Keratinocyte (primary cell): ENCODE results near the gene CDK14. TPM values are rescaled to one million over a fixed set of nuclear protein-coding genes. Genes with fewer than 3 reads are reported as not detected.

Source experiments
- DNase-seq: peaks from one replicate; pipeline ENCODE4 v3.0.0-alpha.2; 2011; ENCODE audit warnings: low read depth, missing footprints, low spot score
- FAIRE-seq: peaks from 2 replicates; lab custom pipeline; 2011; peaks lifted over from hg19 to GRCh38; lab: Jason Lieb, UNC
- H2AFZ ChIP-seq: 2 replicates; pipeline ENCODE4 v1.6.0; 2012; ENCODE audit warnings: low read length, control low read depth, inconsistent platforms; ENCODE audit not compliant: control insufficient read depth
- H3K27ac ChIP-seq: 2 replicates; pipeline ENCODE4 v1.5.1; 2011; ENCODE audit warnings: low read length; ENCODE audit not compliant: control insufficient read depth, insufficient read depth
- H3K27me3 ChIP-seq: 3 replicates; pipeline ENCODE4 v1.6.0; 2011; ENCODE audit warnings: low read length; ENCODE audit not compliant: control insufficient read depth, insufficient read depth; ENCODE audit errors: extremely low read depth
- H3K36me3 ChIP-seq, 2 experiments: 2 replicates in 1 of 2; 3 replicates in 1 of 2; pipeline ENCODE4 v1.5.1; 2011; ENCODE audit warnings: low read length in 2 of 2, mild to moderate bottlenecking in 1 of 2; ENCODE audit not compliant: control insufficient read depth in 2 of 2, insufficient read depth in 2 of 2; ENCODE audit errors: extremely low read depth in 1 of 2
- H3K4me1 ChIP-seq: 3 replicates; pipeline ENCODE4 v1.5.1; 2011; ENCODE audit warnings: low read length; ENCODE audit not compliant: control insufficient read depth, insufficient read depth; ENCODE audit errors: extremely low read depth
- H3K4me2 ChIP-seq: 3 replicates; pipeline ENCODE4 v1.6.0; 2011; ENCODE audit warnings: low read depth, low read length; ENCODE audit not compliant: control insufficient read depth, insufficient read depth; ENCODE audit errors: extremely low read depth
- H3K4me3 ChIP-seq, 3 experiments: fragments of 200-600 bp in 1 of 3; sonication (generic) in 1 of 3; 2 replicates in 2 of 3; 3 replicates in 1 of 3; pipeline ENCODE4 v1.5.1; 2011 to 2016; ENCODE audit warnings: low read length in 3 of 3, mild to moderate bottlenecking in 3 of 3, control low read depth in 2 of 3, inconsistent platforms in 1 of 3, low read depth in 1 of 3, mixed read lengths in 1 of 3, mixed run types in 1 of 3, moderate library complexity in 1 of 3; ENCODE audit not compliant: control insufficient read depth in 2 of 3, insufficient read depth in 2 of 3; ENCODE audit errors: extremely low read depth in 1 of 3
- H3K79me2 ChIP-seq: 2 replicates; pipeline ENCODE4 v1.6.0; 2012; ENCODE audit warnings: low read length; ENCODE audit not compliant: control insufficient read depth, insufficient read depth
- H3K9ac ChIP-seq: 3 replicates; pipeline ENCODE4 v1.6.0; 2011; ENCODE audit warnings: low read length; ENCODE audit not compliant: control insufficient read depth, insufficient read depth; ENCODE audit errors: extremely low read depth
- H3K9me1 ChIP-seq: 3 replicates; pipeline ENCODE4 v1.6.0; 2011; ENCODE audit warnings: low read length; ENCODE audit not compliant: control insufficient read depth, insufficient read depth; ENCODE audit errors: extremely low read depth
- H3K9me3 ChIP-seq: 2 replicates; pipeline ENCODE4 v1.5.1; 2012; ENCODE audit warnings: low read depth, low read length; ENCODE audit not compliant: control insufficient read depth
- H4K20me1 ChIP-seq: 3 replicates; pipeline ENCODE4 v1.6.0; 2011; ENCODE audit warnings: low read length; ENCODE audit not compliant: control insufficient read depth, insufficient read depth; ENCODE audit errors: extremely low read depth
- CTCF ChIP-seq, 3 experiments: IDR thresholded peaks in 1 of 3; conservative IDR thresholded peaks in 1 of 3; optimal IDR thresholded peaks in 1 of 3; 2 replicates in 2 of 3; 3 replicates in 1 of 3; pipeline versions ENCODE3 to v1.5.1; 2011; ENCODE audit warnings: low read length in 3 of 3, mild to moderate bottlenecking in 3 of 3, moderate library complexity in 2 of 3, control low read depth in 1 of 3, inconsistent platforms in 1 of 3; ENCODE audit not compliant: insufficient read depth in 2 of 3; ENCODE audit errors: extremely low read depth in 1 of 3
- EZH2 ChIP-seq: IDR thresholded peaks from one replicate; pipeline ENCODE4 v1.6.1; 2012; ENCODE audit warnings: inconsistent platforms, mild to moderate bottlenecking, low read length, moderate library complexity
- dilution Hi-C: fragments of 300-500 bp; cut with MboI; formaldehyde crosslinking; loops from one replicate; pipeline ENCODE4 v1.7.0; 2020; ENCODE audit warnings: low sequenced_read_pairs; ENCODE audit not compliant: extremely low pct_ligation_motif_present
- polyA plus RNA-seq, 5 experiments: library from polyadenylated mRNA; depleted of rRNA in 3 of 5; stranded (reverse) in 3 of 5; stranded (forward) in 1 of 5; unstranded in 1 of 5; fragments of >200 nt; gene quantifications; 1 replicate in 1 of 5; 2 replicates in 3 of 5; 3 replicates in 1 of 5; pipeline versions ENCODE4 v1.2.1 to v1.2.3, GENCODE V29; 2011 to 2012; ENCODE audit warnings: missing spikeins in 2 of 5, low read depth in 1 of 5, low replicate concordance in 1 of 5

The CDK14 gene
- polyA plus RNA-seq, 1 donor (not counting 4 experiments of a cell fraction or from before 2014, with no cell fraction given): 4.0 TPM

DNA sequence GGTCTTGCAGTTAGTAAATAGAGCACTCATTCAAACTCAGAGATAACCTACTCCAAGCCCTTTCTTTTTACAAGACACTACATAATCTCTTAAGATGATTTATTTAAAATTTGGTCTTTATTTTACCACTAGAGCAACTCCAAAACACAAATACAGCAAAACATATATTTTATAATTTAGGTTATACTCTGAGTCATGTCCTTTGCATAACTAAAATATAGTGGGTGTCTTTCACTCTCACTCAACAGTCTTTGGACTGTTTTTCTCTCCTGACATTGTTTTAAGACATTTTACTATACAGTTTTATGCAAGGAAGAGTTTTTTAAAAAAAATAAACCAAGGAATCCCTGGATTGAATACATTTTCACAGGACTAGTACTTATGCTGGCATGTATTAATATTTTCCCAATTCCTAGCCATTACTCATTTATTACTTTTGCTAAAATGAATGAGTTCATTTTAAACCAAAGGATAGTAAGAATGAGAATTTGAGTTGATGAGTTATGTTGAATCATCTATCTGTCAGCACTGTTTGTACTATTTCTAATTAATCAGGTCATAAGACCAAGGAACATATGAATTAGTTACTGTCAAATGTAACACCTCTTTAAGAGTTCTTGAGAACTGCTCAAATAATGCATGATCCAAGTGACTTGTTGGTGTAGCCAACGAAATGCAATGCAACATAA is 365.1 kb downstream of the CDK14 start:
- H3K9me1 ChIP-seq: no peaks in the 10 kb centered on the region
- no peaks in the 10 kb centered on the region for H3K9me3 ChIP-seq
- no peaks in the 10 kb centered on the region for H3K27me3 ChIP-seq
- no peaks in the 10 kb centered on the region for H4K20me1 ChIP-seq
- H3K4me1 ChIP-seq: no peaks in the 10 kb centered on the region
- H3K36me3 ChIP-seq: no peaks in the 10 kb centered on the region
- dilution Hi-C loops: no loop called here
- DNase-seq: no peak
- no peak overlapping the region for H3K4me3 ChIP-seq
- no peak overlapping the region for H2AFZ ChIP-seq
- H3K79me2 ChIP-seq: no peaks in the 10 kb centered on the region
- FAIRE-seq: no peak
- H3K4me2 ChIP-seq: no peak overlapping the region
- H3K9ac ChIP-seq: no peak overlapping the region
- H3K27ac ChIP-seq: no peak overlapping the region
- no peak for TF ChIP-seq CTCF (optimal IDR thresholded peaks at IDR 0.05 in 1 of 3, IDR thresholded peaks at IDR 0.05 in 1 of 3, conservative IDR thresholded peaks at IDR 0.05 in 1 of 3; ENCODE audit: extremely low read depth in 1 of 3, insufficient read depth in 2 of 3, low read length in 3 of 3)
- no peak for TF ChIP-seq EZH2

- FAIRE-seq: no peak
- no peaks in the 10 kb centered on the region for H4K20me1 ChIP-seq
Observed at GRCh38 chr7:90965211-90965610, 369.1 kb downstream of the CDK14 start.

More at GRCh38 chr7:90965211-90965610, 369.1 kb downstream of the CDK14 start:
- Histone ChIP-seq H2AFZ (no peak overlapping the region), H3K9me1 (no peaks in the 10 kb centered on the region), H3K9ac (no peak overlapping the region), H3K4me3 (no peak overlapping the region), H3K27ac (no peak overlapping the region), H3K9me3 (no peaks in the 10 kb centered on the region), H3K36me3 (no peaks in the 10 kb centered on the region), H3K27me3 (no peaks in the 10 kb centered on the region), H3K4me1 (no peaks in the 10 kb centered on the region), H3K79me2 (no peaks in the 10 kb centered on the region), H3K4me2 (no peak overlapping the region)
- dilution Hi-C loops: no loop called here
- DNase-seq: no peak
- no peak for TF ChIP-seq EZH2
- no peak for TF ChIP-seq CTCF (optimal IDR thresholded peaks at IDR 0.05 in 1 of 3, IDR thresholded peaks at IDR 0.05 in 1 of 3, conservative IDR thresholded peaks at IDR 0.05 in 1 of 3; ENCODE audit: extremely low read depth in 1 of 3, insufficient read depth in 2 of 3, low read length in 3 of 3)
